Activated B cell treated with CpG ODN at 0.5 μM for 24 hours (primary cell): ENCODE results near the gene RNF114. TPM values are rescaled to one million over a fixed set of nuclear protein-coding genes. Genes with fewer than 3 reads are reported as not detected.
"Not testable (repeated sequence)": the region's sequence is repeated elsewhere in the genome, so short reads cannot be mapped to it uniquely, and the experiment has no call there.

Experiments
- ATAC-seq: fragments of 200-7000 bp; cut with Tn5 transposase; one replicate; pipeline ENCODE4 v1.10.0; 2021; ENCODE audit warnings: low read depth, mild to moderate bottlenecking, moderate library complexity
- CTCF ChIA-PET: fragments of 350-600 bp; sonication (Branson Sonifier 250); formaldehyde crosslinking; loops from one replicate; lab custom pipeline; 2021; ENCODE audit warnings: antibody characterized with exemption; lab: Charles Lee
- POLR2A ChIA-PET: fragments of 350-600 bp; sonication (Branson Sonifier 250); formaldehyde crosslinking; loops from one replicate; lab custom pipeline; 2021; ENCODE audit warnings: antibody characterized with exemption; lab: Charles Lee
- DNase-seq: peaks from one replicate; pipeline ENCODE4 v3.0.0; 2022
- H3K27ac Mint-ChIP-seq: one replicate; pipeline ENCODE4 v1.8.0; 2020; ENCODE audit warnings: mixed read lengths
- H3K27me3 Mint-ChIP-seq: one replicate; pipeline ENCODE4 v1.8.0; 2021; ENCODE audit warnings: mixed read lengths
- H3K36me3 Mint-ChIP-seq: one replicate; pipeline ENCODE4 v1.8.0; 2021; ENCODE audit warnings: low read depth, mixed read lengths
- H3K4me1 Mint-ChIP-seq: one replicate; pipeline ENCODE4 v1.8.0; 2021; ENCODE audit warnings: mixed read lengths
- H3K4me3 Mint-ChIP-seq: one replicate; pipeline ENCODE4 v1.8.0; 2020; ENCODE audit warnings: mild to moderate bottlenecking, mixed read lengths
- H3K9me3 Mint-ChIP-seq: one replicate; pipeline ENCODE4 v1.8.0; 2020; ENCODE audit warnings: mixed read lengths
- CTCF ChIP-seq: fragments of 200-600 bp; IDR thresholded peaks from one replicate; pipeline ENCODE4 v1.8.0; 2022; ENCODE audit warnings: antibody characterized with exemption, mild to moderate bottlenecking
- intact Hi-C: fragments of 100-400 bp; cut with micrococcal nuclease; formaldehyde crosslinking; loops from one replicate; pipeline ENCODE4 v1.15.1; 2024
- total RNA-seq: library from RNA; stranded (reverse); gene quantifications from 2 replicates; pipeline ENCODE4 v1.2.3, GENCODE V29; 2022

The RNF114 gene
- total RNA-seq, 1 donor from 2014 or later, result 56.5 TPM

GRCh38 chr20:49976542-49976941 is 40.3 kb downstream of the RNF114 start:
- POLR2A ChIA-PET, result no interaction called here
- intact Hi-C loops, result loop anchor here (10.0 kb wide), 1 partner anchor 488 kb away; no protein-coding TSS in a partner anchor
- no peaks in the 10 kb centered on the region for H3K9me3 Mint-ChIP-seq

GRCh38 chr20:49977740-49978139 is 41.5 kb downstream of the RNF114 start:
- peaks cover 13% of the 10 kb centered on the region for H3K4me1 Mint-ChIP-seq
- not testable (repeated sequence) for H3K9me3 Mint-ChIP-seq, DNase-seq, ATAC-seq, H3K27ac Mint-ChIP-seq, H3K36me3 Mint-ChIP-seq, H3K4me3 Mint-ChIP-seq, H3K27me3 Mint-ChIP-seq
- POLR2A ChIA-PET, result interaction anchor here (2.0 kb wide), 1 partner anchor 93 kb away, joined by 35 read pairs; no protein-coding TSS in a partner anchor
- intact Hi-C loops, result loop anchor here (10.0 kb wide), 1 partner anchor 487 kb away; no protein-coding TSS in a partner anchor
- CTCF ChIA-PET, result interaction anchor here (0.6 to 12.6 kb wide), 10 partner anchors 11 to 202 kb away, joined by 3 to 346 read pairs (median 7); no protein-coding TSS in a partner anchor

More at GRCh38 chr20:49976542-49976941, 40.3 kb downstream of the RNF114 start:
- CTCF ChIA-PET, result interaction anchor here (1.0 to 12.6 kb wide), 5 partner anchors 12 to 203 kb away, joined by 3 to 346 read pairs (median 7); no protein-coding TSS in a partner anchor
- no peak for TF ChIP-seq CTCF
- no peak for ATAC-seq
- no peak for DNase-seq
- Mint-ChIP-seq H3K27me3 (no peaks in the 10 kb centered on the region), H3K4me3 (no peak overlapping the region), H3K36me3 (no peaks in the 10 kb centered on the region), H3K4me1 (peaks cover 4% of the 10 kb centered on the region), H3K27ac (no peak overlapping the region)

- intact Hi-C loops, result loop anchor here (1.0 to 10.0 kb wide), 5 partner anchors 93 to 486 kb away; no protein-coding TSS in a partner anchor
- no peak for DNase-seq
- ChIA-PET CTCF (interaction anchor here (0.6 to 12.6 kb wide), 31 partner anchors 10 to 1982 kb away, joined by 3 to 346 read pairs (median 5); partner anchors contain the start of gene RNF114), POLR2A (interaction anchor here (0.7 to 2.0 kb wide), 5 partner anchors 19 to 562 kb away, joined by 3 to 35 read pairs (median 3); partner anchors contain the start of gene UBE2V1)
- H3K9me3 Mint-ChIP-seq, result no peaks in the 10 kb centered on the region
- H3K27me3 Mint-ChIP-seq, result no peaks in the 10 kb centered on the region
- H3K4me1 Mint-ChIP-seq, result peaks cover 22% of the 10 kb centered on the region
- H3K4me3 Mint-ChIP-seq, result no peak overlapping the region
- no peak overlapping the region for H3K27ac Mint-ChIP-seq
- no peak for ATAC-seq
- H3K36me3 Mint-ChIP-seq, result no peaks in the 10 kb centered on the region
- TF ChIP-seq CTCF, result no peak
Observed at GRCh38 chr20:49978685-49979029, 42.5 kb downstream of the RNF114 start.

GRCh38 chr20:49979030-49979832 is 43.0 kb downstream of the RNF114 start:
- no peaks in the 10 kb centered on the region for H3K9me3 Mint-ChIP-seq
- H3K27me3 Mint-ChIP-seq, result no peaks in the 10 kb centered on the region
- H3K36me3 Mint-ChIP-seq, result no peaks in the 10 kb centered on the region
- peak; percentile 74 for DNase-seq
- CTCF ChIA-PET, result interaction anchor here (0.5 to 12.6 kb wide), 39 partner anchors 10 to 1982 kb away, joined by 3 to 346 read pairs (median 5); partner anchors contain the start of gene RNF114
- no peak overlapping the region for H3K27ac Mint-ChIP-seq
- no peak overlapping the region for H3K4me3 Mint-ChIP-seq
- peaks cover 24% of the 10 kb centered on the region for H3K4me1 Mint-ChIP-seq
- POLR2A ChIA-PET, result interaction anchor here (0.7 to 2.0 kb wide), 6 partner anchors 19 to 561 kb away, joined by 3 to 35 read pairs (median 3); partner anchors contain the start of gene UBE2V1
- intact Hi-C loops, result loop anchor here (1.0 to 10.0 kb wide), 5 partner anchors 92 to 486 kb away; no protein-coding TSS in a partner anchor
- ATAC-seq, result peak; percentile 43
- TF ChIP-seq CTCF, result peak; percentile 98

GRCh38 chr20:49980140-49981008 is 44.2 kb downstream of the RNF114 start:
- peaks cover 24% of the 10 kb centered on the region for H3K4me1 Mint-ChIP-seq
- H3K4me3 Mint-ChIP-seq, result no peak overlapping the region
- no peak for ATAC-seq
- no peak overlapping the region for H3K27ac Mint-ChIP-seq
- ChIA-PET CTCF (interaction anchor here (1.0 to 12.6 kb wide), 8 partner anchors 19 to 199 kb away, joined by 3 to 346 read pairs (median 6); partner anchors contain the start of gene RNF114), POLR2A (interaction anchor here (1.6 to 3.0 kb wide), 2 partner anchors 91 to 133 kb away, joined by 3 to 21 read pairs; partner anchors contain the start of gene UBE2V1)
- no peaks in the 10 kb centered on the region for H3K9me3 Mint-ChIP-seq
- intact Hi-C loops, result no loop called here
- H3K36me3 Mint-ChIP-seq, result no peaks in the 10 kb centered on the region
- no peaks in the 10 kb centered on the region for H3K27me3 Mint-ChIP-seq
- TF ChIP-seq CTCF, result no peak
- DNase-seq, result no peak
